NCI-H1930 (cell line): ENCODE data around the gene NSL1.
"Not testable (repeated sequence)": the region's sequence is repeated elsewhere in the genome, so short reads cannot be mapped to it uniquely, and the experiment has no call there.

ENCODE experiments used
- DNase-seq, 2 experiments: peaks; one replicate each; lab custom pipeline; 2025; lab: John Stamatoyannopoulos, UW

The NSL1 gene

GRCh38 chr1:212791676-212792395 is at the start of gene NSL1, which contains the start of gene TATDN3:
Gene NSL1, minus strand, starts transcription at chr1:212791777. Its CDS starts 14 bp downstream, at chr1:212791763.
Gene TATDN3, plus strand, starts transcription at chr1:212791894. Its CDS starts 28 bp downstream, at chr1:212791922.
- DNase-seq, result peak; percentile 87 to 94

DNA sequence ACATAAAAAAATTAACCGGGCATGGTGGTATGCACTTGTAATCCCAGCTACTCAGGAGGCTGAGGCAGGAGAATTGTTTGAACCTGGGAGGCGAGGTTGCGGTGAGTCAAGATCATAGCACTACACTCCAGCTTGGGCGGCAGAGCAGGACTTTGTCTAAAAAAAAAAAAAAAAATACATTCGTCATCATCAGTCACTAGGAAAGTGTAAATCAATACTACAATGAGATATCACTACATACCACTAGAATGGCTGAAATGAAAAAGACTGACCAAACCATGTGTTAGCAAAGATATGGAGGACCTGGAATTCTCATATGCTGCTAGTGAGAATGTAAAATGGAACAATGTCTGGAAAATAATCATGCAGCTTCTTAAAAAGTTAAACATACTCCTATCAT is 46.6 kb upstream of the NSL1 start:
- DNase-seq, result no peak

- DNase-seq, result not testable (repeated sequence)
Observed at GRCh38 chr1:212833211-212834207, 41.9 kb upstream of the NSL1 start.

GRCh38 chr1:212828395-212828794 is 36.8 kb upstream of the NSL1 start:
- no peak for DNase-seq

- no peak for DNase-seq
Observed at GRCh38 chr1:212827831-212828278, 36.3 kb upstream of the NSL1 start.

DNA sequence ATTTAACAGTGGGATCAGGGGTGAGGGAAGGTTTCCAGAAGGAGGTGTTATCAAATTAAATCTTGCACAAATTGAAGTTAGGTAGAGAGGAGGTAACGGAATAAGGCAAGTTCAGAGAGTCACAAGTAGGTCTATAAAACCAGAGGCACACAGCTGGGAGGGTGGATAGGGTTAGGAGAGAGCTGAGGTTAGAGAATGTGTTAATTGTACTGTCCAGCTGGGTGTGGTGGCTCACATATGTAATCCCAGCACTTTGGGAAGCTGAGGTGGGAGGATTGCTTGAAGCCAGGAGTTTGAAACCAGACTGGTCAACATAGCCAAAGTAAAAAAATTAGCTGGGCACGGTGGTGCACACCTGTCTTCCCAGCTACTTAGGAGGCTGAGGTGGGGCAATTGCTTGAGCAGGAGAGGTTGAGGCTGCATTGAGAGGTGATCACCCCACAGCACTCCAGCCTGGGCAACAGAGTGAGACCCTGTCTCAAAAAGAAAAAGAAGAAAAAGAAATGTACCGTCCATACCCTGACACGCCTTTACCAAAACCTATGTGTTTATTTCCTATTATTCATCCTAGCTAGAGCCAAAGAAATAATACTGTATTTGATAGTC is 35.7 kb upstream of the NSL1 start:
- no peak for DNase-seq

- no peak for DNase-seq
Observed at GRCh38 chr1:212825798-212826452, 34.3 kb upstream of the NSL1 start.

GRCh38 chr1:212824201-212824600 is 32.6 kb upstream of the NSL1 start:
- DNase-seq, result no peak

- DNase-seq, result no peak
Observed at GRCh38 chr1:212822956-212823355, 31.4 kb upstream of the NSL1 start.

DNA sequence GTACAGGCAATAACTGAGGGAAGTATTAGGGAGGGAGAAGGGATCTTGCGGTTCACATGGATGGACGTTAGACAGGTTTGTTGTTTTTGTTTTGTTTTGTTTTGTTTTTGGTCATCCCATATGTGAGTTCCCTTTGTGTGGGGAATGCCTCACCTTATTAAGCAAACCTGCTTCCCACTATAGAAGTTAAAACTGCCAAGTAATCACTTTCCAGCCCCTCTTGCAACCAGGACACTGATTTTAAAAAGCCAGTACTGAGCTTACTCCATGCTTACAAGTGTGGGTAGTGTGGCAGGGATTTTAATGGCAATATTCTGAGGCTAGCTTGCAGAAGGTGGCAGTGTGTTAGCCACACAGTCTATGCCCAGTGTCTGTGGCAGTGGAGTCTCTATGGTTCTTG is 29.4 kb upstream of the NSL1 start:
- no peak for DNase-seq

DNA sequence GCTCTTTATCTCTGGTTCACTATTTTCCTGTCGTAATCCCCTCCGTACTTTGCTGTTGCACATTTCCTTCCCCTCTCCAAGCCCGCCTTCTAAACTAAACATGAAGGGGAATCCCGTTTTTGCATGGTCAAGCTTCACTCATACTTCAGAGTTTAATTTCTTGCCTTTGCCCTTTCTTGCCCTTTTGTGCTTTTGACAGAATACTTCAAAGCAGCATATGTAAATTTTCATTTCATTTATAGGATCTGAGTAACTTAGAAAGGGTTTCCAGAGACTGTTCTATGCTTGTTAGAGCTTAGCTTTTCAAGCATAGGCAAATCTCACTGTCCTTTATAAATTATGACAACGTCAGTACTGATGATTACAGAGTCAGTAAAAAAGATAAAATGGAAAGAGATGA is 28.1 kb upstream of the NSL1 start:
- no peak for DNase-seq

DNA sequence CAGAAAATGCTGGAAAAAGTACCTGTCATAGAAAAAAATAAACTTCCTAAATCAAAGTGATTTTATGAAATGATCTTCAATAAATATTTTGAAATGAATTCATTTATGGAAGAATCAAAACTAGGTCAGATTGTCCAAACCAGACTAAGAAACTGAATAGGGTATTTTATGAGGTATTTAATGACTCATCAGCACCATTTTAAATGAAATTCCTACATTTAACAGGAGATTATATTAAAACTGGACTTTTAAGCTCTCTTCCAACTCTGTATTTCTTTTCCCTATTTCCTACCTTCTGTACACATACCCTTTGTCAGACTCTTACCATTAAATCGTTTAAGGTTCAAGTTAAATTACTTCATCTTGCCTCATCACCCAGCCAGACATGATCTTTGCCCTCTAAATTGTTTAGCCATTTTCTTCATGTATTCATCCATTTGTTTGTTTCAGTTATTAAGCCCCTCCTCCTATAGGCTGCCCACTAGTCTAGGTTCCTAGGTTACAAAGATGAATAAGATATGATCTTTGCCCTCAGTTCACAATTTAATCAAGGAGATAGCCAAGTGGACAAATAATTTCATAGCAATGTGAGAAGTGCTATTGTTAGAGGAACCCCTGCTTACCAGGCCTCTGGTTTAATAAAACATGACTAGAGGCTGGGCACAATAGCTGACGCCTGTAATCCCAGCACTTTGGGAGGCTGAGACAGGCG is 25.1 kb upstream of the NSL1 start:
- no peak for DNase-seq

DNA sequence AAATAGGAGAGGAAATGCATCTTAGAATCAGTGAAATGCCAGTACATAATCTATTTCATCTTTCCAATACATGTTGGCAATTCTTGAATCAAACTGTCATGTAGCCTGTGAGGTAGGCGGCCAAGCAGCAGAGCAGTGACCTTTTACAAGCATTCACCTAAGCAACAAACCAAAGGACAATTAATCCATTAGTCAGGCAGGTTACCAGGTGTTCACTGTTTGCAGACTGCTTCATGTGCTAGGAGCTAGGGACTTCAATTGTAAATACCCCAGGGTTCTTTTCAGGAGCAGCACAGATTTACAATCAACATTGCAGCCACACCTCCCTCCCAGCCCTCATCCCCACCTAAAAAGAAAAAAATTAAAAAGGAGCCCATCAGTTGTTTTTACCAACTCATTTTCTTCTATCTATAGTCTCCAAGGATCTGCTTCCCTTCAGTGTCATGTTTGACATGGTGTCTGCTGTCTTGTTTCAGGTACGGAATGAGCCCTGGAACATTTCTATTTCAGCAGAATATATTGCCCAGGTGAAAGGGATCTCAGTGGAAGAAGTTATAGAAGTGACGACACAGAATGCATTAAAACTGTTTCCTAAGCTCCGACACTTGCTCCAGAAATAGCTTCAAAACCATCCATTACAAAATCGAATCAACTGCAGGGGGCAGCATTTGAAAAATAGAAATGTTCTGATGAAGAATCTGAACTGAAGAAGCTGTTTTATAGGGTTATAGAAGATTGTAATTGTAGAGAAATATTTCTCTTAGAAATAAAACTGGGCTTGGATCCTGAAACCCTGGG is 23.2 kb upstream of the NSL1 start:
- peak; percentile 16 to 46 for DNase-seq

GRCh38 chr1:212805767-212806166 is 14.2 kb upstream of the NSL1 start:
- no peak for DNase-seq

GRCh38 chr1:212797681-212798080 is 6.1 kb upstream of the NSL1 start:
- no peak for DNase-seq

- DNase-seq, result no peak
Observed at GRCh38 chr1:212794561-212795014, 3.0 kb upstream of the NSL1 start.

GRCh38 chr1:212792396-212792908 is 875 bp upstream of the NSL1 start:
- DNase-seq, result no peak

GRCh38 chr1:212791261-212791675 is 309 bp downstream of the NSL1 start:
- peak; percentile 67 to 70 for DNase-seq

- DNase-seq, result no peak
Observed at GRCh38 chr1:212785871-212786270, 5.7 kb downstream of the NSL1 start.

GRCh38 chr1:212783976-212784375 is 7.6 kb downstream of the NSL1 start:
- DNase-seq, result no peak
